ENCODE results near the gene IRF2.

The IRF2 gene

GRCh38 chr4:184388106-184388505, 86.2 kb downstream of the IRF2 start:
- DNase-seq (ENCODE audit: low read depth in 2 of 2): no peak
- no peak for TF ChIP-seq CTCF (IDR thresholded peaks at IDR 0.05; ENCODE audit: low read depth, low read length)

DNA sequence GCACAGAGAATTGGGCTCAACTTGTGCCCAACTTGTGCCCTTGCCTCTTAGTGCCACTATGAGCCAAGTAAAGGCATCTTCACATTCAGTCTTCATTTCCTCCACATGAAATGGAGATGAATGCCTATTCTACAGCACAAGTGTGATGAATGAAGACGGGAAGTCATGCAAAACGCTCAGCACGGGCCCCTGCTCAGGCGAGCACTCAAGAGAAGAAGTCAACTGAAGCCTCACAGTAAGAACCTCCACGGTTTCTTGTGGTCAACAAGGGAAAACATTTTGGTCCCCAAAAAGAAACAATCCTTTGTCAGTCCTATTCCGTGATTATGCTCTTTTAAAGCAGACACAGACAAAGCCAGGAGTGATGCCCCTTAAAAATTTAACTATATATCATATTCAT, 87.0 kb downstream of the IRF2 start:
- no peak overlapping the region for H3K4me3 ChIP-seq (replicated peaks in 1 of 2; ENCODE audit: low read depth in 2 of 2, low read length in 2 of 2)
- TF ChIP-seq CTCF (IDR thresholded peaks at IDR 0.05; ENCODE audit: low read depth, low read length): no peak
- DNase-seq (ENCODE audit: low read depth in 2 of 2): no peak

More at GRCh38 chr4:184388106-184388505, 86.2 kb downstream of the IRF2 start:
- H3K4me3 ChIP-seq (replicated peaks in 1 of 2; ENCODE audit: low read depth in 2 of 2, low read length in 2 of 2): no peak overlapping the region

- DNase-seq (ENCODE audit: low read depth in 2 of 2): no peak
- TF ChIP-seq CTCF (IDR thresholded peaks at IDR 0.05; ENCODE audit: low read depth, low read length): no peak
These were observed 88.0 kb downstream of the IRF2 start for GRCh38 chr4:184386271-184386781.

GRCh38 chr4:184385705-184386141, 88.6 kb downstream of the IRF2 start:
- TF ChIP-seq CTCF (IDR thresholded peaks at IDR 0.05; ENCODE audit: low read depth, low read length): no peak
- DNase-seq (ENCODE audit: low read depth in 2 of 2): peak in 1 of 2 donors; percentile 61

More at GRCh38 chr4:184386271-184386781, 88.0 kb downstream of the IRF2 start:
- H3K4me3 ChIP-seq (replicated peaks in 1 of 2; ENCODE audit: low read depth in 2 of 2, low read length in 2 of 2): no peak overlapping the region

GRCh38 chr4:184384810-184385557, 89.4 kb downstream of the IRF2 start:
- TF ChIP-seq CTCF (IDR thresholded peaks at IDR 0.05; ENCODE audit: low read depth, low read length): no peak
- no peak overlapping the region for H3K4me3 ChIP-seq (replicated peaks in 1 of 2; ENCODE audit: low read depth in 2 of 2, low read length in 2 of 2)
- no peak for DNase-seq (ENCODE audit: low read depth in 2 of 2)

More at GRCh38 chr4:184385705-184386141, 88.6 kb downstream of the IRF2 start:
- no peak overlapping the region for H3K4me3 ChIP-seq (replicated peaks in 1 of 2; ENCODE audit: low read depth in 2 of 2, low read length in 2 of 2)

DNA sequence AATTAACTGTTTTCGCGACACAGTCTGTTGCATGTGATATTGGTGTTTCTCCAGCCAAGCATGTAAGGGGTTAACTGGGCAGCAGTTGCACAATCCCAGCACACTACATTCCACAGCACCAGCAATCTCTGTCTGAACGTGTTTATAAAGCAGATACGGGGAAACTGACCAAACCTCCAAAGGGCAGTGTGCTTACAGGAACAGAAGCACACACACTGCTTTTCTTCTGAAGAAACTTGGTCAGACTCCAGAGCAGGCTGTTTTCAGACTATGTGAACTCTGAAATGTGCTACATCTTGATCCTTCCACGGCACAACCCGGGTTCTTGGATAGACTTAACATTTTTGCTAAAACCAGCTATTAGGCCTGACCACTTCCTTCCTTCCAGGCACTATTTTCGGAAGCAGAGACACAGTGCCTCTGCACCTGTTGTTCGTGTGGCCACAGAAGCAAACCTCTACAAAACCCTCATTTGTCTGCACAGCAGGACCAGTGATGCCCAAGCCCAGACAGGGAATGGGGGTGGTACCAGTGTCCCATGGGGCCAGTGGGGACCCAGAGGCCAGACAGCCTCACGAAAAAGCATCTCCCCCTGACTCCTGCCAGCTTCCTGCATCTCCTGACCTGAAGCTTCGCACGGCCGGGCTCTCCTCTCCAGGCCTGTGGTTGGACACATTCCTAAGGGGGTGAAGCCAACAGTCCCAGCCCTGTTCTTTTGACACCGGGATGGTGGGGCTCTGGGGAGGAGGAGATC, 90.1 kb downstream of the IRF2 start:
- H3K4me3 ChIP-seq (replicated peaks in 1 of 2; ENCODE audit: low read depth in 2 of 2, low read length in 2 of 2): peak overlapping the region; percentile 4 to 48
- TF ChIP-seq CTCF (IDR thresholded peaks at IDR 0.05; ENCODE audit: low read depth, low read length): no peak
- DNase-seq (ENCODE audit: low read depth in 2 of 2): peak; percentile 94 to 97
